Measurements from ENCODE around the gene PDE4D.

- no peak for TF ChIP-seq POLR2AphosphoS5 (IDR thresholded peaks at IDR 0.05; ENCODE audit: low read depth, low read length)
- TF ChIP-seq, protein P1, sequence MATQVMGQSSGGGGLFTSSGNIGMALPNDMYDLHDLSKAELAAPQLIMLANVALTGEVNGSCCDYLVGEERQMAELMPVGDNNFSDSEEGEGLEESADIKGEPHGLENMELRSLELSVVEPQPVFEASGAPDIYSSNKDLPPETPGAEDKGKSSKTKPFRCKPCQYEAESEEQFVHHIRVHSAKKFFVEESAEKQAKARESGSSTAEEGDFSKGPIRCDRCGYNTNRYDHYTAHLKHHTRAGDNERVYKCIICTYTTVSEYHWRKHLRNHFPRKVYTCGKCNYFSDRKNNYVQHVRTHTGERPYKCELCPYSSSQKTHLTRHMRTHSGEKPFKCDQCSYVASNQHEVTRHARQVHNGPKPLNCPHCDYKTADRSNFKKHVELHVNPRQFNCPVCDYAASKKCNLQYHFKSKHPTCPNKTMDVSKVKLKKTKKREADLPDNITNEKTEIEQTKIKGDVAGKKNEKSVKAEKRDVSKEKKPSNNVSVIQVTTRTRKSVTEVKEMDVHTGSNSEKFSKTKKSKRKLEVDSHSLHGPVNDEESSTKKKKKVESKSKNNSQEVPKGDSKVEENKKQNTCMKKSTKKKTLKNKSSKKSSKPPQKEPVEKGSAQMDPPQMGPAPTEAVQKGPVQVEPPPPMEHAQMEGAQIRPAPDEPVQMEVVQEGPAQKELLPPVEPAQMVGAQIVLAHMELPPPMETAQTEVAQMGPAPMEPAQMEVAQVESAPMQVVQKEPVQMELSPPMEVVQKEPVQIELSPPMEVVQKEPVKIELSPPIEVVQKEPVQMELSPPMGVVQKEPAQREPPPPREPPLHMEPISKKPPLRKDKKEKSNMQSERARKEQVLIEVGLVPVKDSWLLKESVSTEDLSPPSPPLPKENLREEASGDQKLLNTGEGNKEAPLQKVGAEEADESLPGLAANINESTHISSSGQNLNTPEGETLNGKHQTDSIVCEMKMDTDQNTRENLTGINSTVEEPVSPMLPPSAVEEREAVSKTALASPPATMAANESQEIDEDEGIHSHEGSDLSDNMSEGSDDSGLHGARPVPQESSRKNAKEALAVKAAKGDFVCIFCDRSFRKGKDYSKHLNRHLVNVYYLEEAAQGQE (IDR thresholded peaks at IDR 0.05; ENCODE audit: insufficient read depth in 1 of 2, low read depth in 2 of 2, low read length in 2 of 2): no peak
- TF ChIP-seq TAF1 (IDR thresholded peaks at IDR 0.05; ENCODE audit: borderline replicate concordance, insufficient read depth, low read length): no peak
Measured at GRCh38 chr5:59282726-59283125, 610.8 kb downstream of the PDE4D start.
